ENCODE results near the gene RB1. TPM values are rescaled to one million over a fixed set of nuclear protein-coding genes. Genes with fewer than 3 reads are reported as not detected.

Gene RB1
- total and polyA plus RNA-seq, 2 experiments from 2014 or later, result 25.5 to 31.0 TPM

GRCh38 chr13:48265217-48265815, 38.2 kb upstream of the RB1 start:
- H3K4me1 ChIP-seq (ENCODE audit: insufficient read depth), result peaks cover 16% of the 10 kb centered on the region
- no peaks in the 10 kb centered on the region for H3K27me3 ChIP-seq (replicated peaks; ENCODE audit: insufficient read depth)
- H3F3A ChIP-seq (ENCODE audit: insufficient read depth), result peaks cover 9% of the 10 kb centered on the region; the same call in 1 of the 2 replicates
- 93% methylated on average over 8 of the region's 8 CpGs for WGBS, 2 experiments (ENCODE audit: low coverage in 1 of 2, low lambda C conversion rate in 2 of 2, missing lambda C conversion rate in 2 of 2)
- H3K79me2 ChIP-seq (ENCODE audit: insufficient read depth), result no peaks in the 10 kb centered on the region
- H3K36me3 ChIP-seq (ENCODE audit: low read depth), result peaks cover 38% of the 10 kb centered on the region
- H3K9me2 ChIP-seq (ENCODE audit: insufficient read depth), result no peaks in the 10 kb centered on the region
- TF ChIP-seq EZH2 (IDR thresholded peaks at IDR 0.05; ENCODE audit: insufficient read depth, poor library complexity, severe bottlenecking) (no peak), EZH2phosphoT487 (IDR thresholded peaks at IDR 0.05; ENCODE audit: insufficient read depth, low read depth) (no peak)
- no peak overlapping the region for H3K4me2 ChIP-seq (ENCODE audit: unreplicated experiment)
- no peak overlapping the region for H3K9ac ChIP-seq
- H3K27ac ChIP-seq, result no peak overlapping the region
- H3K4me3 ChIP-seq, result no peak overlapping the region
- DNase-seq, result no peak
- no peak overlapping the region for H2AFZ ChIP-seq
- in situ Hi-C loops (cut with MboI), result no loop called here
- no peaks in the 10 kb centered on the region for H4K20me1 ChIP-seq (ENCODE audit: insufficient read depth)
- H3K9me3 ChIP-seq (ENCODE audit: low read depth), result no peaks in the 10 kb centered on the region

GRCh38 chr13:48266150-48266549, 37.4 kb upstream of the RB1 start:
- Histone ChIP-seq H3K4me2 (ENCODE audit: unreplicated experiment) (no peak overlapping the region), H3F3A (ENCODE audit: insufficient read depth) (peaks cover 9% of the 10 kb centered on the region; the same call in 1 of the 2 replicates), H3K27ac (no peak overlapping the region), H3K9me3 (ENCODE audit: low read depth) (no peaks in the 10 kb centered on the region), H3K4me3 (no peak overlapping the region), H3K9ac (no peak overlapping the region), H3K36me3 (ENCODE audit: low read depth) (peaks cover 32% of the 10 kb centered on the region), H3K79me2 (ENCODE audit: insufficient read depth) (no peaks in the 10 kb centered on the region), H4K20me1 (ENCODE audit: insufficient read depth) (no peaks in the 10 kb centered on the region), H3K4me1 (ENCODE audit: insufficient read depth) (peaks cover 16% of the 10 kb centered on the region), H3K27me3 (replicated peaks; ENCODE audit: insufficient read depth) (no peaks in the 10 kb centered on the region), H2AFZ (no peak overlapping the region), H3K9me2 (ENCODE audit: insufficient read depth) (no peaks in the 10 kb centered on the region)
- in situ Hi-C loops (cut with MboI), result no loop called here
- no peak for DNase-seq
- TF ChIP-seq EZH2 (IDR thresholded peaks at IDR 0.05; ENCODE audit: insufficient read depth, poor library complexity, severe bottlenecking) (no peak), EZH2phosphoT487 (IDR thresholded peaks at IDR 0.05; ENCODE audit: insufficient read depth, low read depth) (no peak)

DNA sequence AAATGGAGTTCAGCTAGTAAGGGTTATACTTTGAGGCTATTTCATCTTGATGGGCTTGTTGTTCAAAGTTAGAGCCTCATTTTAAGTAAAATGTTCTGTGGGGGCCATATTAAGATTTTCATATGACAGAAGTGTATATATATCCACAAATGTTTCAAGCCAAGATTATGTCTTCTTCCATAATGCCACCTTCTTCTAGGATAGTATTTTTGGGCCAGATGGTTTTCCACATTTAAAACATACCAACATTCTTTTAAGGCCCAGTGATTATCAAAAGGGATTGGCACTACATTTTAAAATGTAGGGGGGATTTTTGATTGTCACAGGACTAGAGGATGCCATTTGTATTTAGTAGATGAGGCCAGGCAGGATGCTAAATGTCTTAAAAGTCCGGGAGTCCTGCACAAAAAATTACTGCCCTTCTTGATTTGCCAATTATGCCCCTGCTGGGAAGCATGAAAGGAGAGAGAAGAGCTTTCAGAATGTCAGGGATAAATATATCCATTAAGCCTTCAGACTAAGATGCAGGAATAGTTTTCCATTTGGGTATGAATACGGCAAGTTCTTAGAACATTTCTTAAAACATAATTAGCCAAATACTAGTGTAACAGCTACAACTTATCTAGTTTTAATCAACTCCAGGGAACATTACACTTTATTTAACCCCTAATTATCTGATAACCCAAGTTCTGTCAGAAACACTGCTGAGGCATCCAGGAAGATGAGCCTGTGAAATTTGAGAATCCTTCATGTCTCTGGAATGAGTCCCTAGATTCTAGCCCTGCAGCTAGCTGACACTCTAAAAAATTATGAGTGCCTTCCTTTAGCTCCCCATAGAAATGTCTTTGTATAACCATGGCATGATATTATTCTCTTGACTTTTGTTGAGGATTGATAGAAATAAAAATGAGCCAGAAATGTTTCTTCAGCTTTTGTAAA, 36.6 kb upstream of the RB1 start:
- Histone ChIP-seq H3F3A (ENCODE audit: insufficient read depth) (peaks cover 9% of the 10 kb centered on the region; the same call in 1 of the 2 replicates), H3K4me2 (ENCODE audit: unreplicated experiment) (no peak overlapping the region), H3K4me3 (no peak overlapping the region), H4K20me1 (ENCODE audit: insufficient read depth) (no peaks in the 10 kb centered on the region), H3K9ac (no peak overlapping the region), H3K79me2 (ENCODE audit: insufficient read depth) (no peaks in the 10 kb centered on the region), H3K27me3 (replicated peaks; ENCODE audit: insufficient read depth) (no peaks in the 10 kb centered on the region), H3K9me3 (ENCODE audit: low read depth) (no peaks in the 10 kb centered on the region), H3K36me3 (ENCODE audit: low read depth) (peaks cover 27% of the 10 kb centered on the region; the same call in 1 of the 2 replicates), H3K4me1 (ENCODE audit: insufficient read depth) (peaks cover 16% of the 10 kb centered on the region), H3K9me2 (ENCODE audit: insufficient read depth) (no peaks in the 10 kb centered on the region), H2AFZ (no peak overlapping the region), H3K27ac (no peak overlapping the region)
- in situ Hi-C loops (cut with MboI), result no loop called here
- DNase-seq, result peak; percentile 15
- 66 to 68% methylated on average over 2 of the region's 2 CpGs for WGBS, 2 experiments (ENCODE audit: low coverage in 1 of 2, low lambda C conversion rate in 2 of 2, missing lambda C conversion rate in 2 of 2)
- TF ChIP-seq EZH2 (IDR thresholded peaks at IDR 0.05; ENCODE audit: insufficient read depth, poor library complexity, severe bottlenecking) (no peak), EZH2phosphoT487 (IDR thresholded peaks at IDR 0.05; ENCODE audit: insufficient read depth, low read depth) (no peak)

- H3K27me3 ChIP-seq (replicated peaks; ENCODE audit: insufficient read depth), result no peaks in the 10 kb centered on the region
- H3K9ac ChIP-seq, result no peak overlapping the region
- 94 to 97% methylated on average over 4 of the region's 4 CpGs for WGBS, 2 experiments (ENCODE audit: low coverage in 1 of 2, low lambda C conversion rate in 2 of 2, missing lambda C conversion rate in 2 of 2)
- peaks cover 24% of the 10 kb centered on the region; the same call in 1 of the 2 replicates for H3K36me3 ChIP-seq (ENCODE audit: low read depth)
- no peaks in the 10 kb centered on the region for H3K9me2 ChIP-seq (ENCODE audit: insufficient read depth)
- no peak overlapping the region for H3K27ac ChIP-seq
- peaks cover 15% of the 10 kb centered on the region for H3K4me1 ChIP-seq (ENCODE audit: insufficient read depth)
- peaks cover 9% of the 10 kb centered on the region; the same call in 1 of the 2 replicates for H3F3A ChIP-seq (ENCODE audit: insufficient read depth)
- TF ChIP-seq EZH2 (IDR thresholded peaks at IDR 0.05; ENCODE audit: insufficient read depth, poor library complexity, severe bottlenecking) (no peak), EZH2phosphoT487 (IDR thresholded peaks at IDR 0.05; ENCODE audit: insufficient read depth, low read depth) (no peak)
- H3K4me3 ChIP-seq, result no peak overlapping the region
- no peaks in the 10 kb centered on the region for H3K9me3 ChIP-seq (ENCODE audit: low read depth)
- no peak overlapping the region for H2AFZ ChIP-seq
- in situ Hi-C loops (cut with MboI), result no loop called here
- no peak for DNase-seq
- no peaks in the 10 kb centered on the region for H3K79me2 ChIP-seq (ENCODE audit: insufficient read depth)
- no peak overlapping the region for H3K4me2 ChIP-seq (ENCODE audit: unreplicated experiment)
- no peaks in the 10 kb centered on the region for H4K20me1 ChIP-seq (ENCODE audit: insufficient read depth)
Measured at GRCh38 chr13:48268019-48268418, 35.5 kb upstream of the RB1 start.
